GM19238 (cell line): ENCODE results near the gene GPSM3.
"Not testable (repeated sequence)": the region's sequence is repeated elsewhere in the genome, so short reads cannot be mapped to it uniquely, and the experiment has no call there.

Experiments used
- DNase-seq: peaks from one replicate; pipeline ENCODE4 v3.0.0; 2011; ENCODE audit warnings: low spot score; ENCODE audit not compliant: insufficient read length

Gene GPSM3, protein sequence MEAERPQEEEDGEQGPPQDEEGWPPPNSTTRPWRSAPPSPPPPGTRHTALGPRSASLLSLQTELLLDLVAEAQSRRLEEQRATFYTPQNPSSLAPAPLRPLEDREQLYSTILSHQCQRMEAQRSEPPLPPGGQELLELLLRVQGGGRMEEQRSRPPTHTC

GRCh38 chr6:32192608-32193039 lies at the start of gene GPSM3:
GPSM3 (minus strand) TSS chr6:32192643; CDS start chr6:32192513, 130 bp downstream.
- DNase-seq, result no peak

DNA sequence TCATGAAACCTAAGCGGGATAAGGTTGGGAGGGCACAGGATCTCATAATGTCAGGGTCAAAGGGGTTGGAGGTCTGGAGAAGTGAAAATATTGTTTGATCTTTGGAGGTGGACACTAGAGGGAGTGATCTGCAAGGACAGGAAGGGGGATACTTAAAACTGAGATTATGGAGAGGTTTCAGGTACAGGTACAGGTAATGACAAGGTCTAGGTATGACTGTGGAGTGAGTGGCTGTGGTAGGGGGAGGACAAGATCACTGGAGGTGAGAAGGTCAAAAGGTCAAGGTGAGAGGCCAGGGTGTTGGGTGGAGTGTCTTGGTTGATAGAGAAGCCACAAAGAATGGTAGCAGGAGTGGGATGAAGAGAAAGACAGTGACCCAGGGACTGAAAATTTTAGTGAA lies 48.2 kb upstream of the GPSM3 start:
- no peak for DNase-seq

- DNase-seq, result no peak
These were observed 47.0 kb upstream of the GPSM3 start for GRCh38 chr6:32239462-32239861.

DNA sequence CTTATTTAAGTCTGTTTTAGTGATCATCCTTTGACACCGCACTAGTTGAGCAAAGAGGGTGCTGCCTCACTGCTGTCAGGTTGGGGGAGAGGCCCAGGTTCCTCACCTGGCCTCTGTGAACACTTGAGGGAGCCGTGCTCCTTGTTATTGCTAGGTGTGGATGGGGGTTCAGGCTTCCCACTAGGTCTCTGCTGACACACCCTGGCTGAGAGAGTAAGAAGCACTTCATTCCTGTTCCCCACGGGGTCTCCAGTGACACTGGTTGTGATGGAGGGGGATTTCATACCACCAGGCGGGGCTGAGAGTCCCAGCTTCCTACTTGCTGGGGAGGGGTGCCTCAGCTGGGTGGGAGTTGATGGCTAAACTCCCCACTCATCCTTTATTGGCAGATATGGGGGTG lies 42.5 kb upstream of the GPSM3 start:
- DNase-seq, result no peak

- no peak for DNase-seq
These were observed 34.0 kb upstream of the GPSM3 start for GRCh38 chr6:32226434-32226833.

DNA sequence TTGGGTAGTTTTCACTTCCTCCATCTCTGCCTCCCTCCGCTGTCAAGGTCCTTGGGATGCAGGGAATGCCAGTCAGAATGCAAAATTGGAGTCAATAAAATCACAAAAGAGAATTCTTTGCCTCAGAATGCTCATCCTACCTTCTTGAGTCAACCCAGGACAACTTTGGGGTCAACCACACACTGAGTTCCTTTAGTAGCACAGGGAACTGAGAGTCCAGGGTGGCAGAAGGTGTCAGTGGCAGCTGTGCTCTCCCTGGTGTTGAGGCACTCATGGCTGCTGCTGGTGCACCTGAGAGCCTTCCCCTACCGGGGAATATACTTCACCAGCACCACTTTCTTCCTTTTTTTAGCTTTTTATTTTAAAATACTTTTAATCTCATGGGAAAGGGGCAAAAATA lies 32.3 kb upstream of the GPSM3 start:
- DNase-seq, result peak; percentile 33

GRCh38 chr6:32223258-32224235 lies 31.1 kb upstream of the GPSM3 start, which contains the start of gene NOTCH4:
NOTCH4 (minus strand) TSS chr6:32224067; CDS start chr6:32223928, 139 bp downstream.
- no peak for DNase-seq

DNA sequence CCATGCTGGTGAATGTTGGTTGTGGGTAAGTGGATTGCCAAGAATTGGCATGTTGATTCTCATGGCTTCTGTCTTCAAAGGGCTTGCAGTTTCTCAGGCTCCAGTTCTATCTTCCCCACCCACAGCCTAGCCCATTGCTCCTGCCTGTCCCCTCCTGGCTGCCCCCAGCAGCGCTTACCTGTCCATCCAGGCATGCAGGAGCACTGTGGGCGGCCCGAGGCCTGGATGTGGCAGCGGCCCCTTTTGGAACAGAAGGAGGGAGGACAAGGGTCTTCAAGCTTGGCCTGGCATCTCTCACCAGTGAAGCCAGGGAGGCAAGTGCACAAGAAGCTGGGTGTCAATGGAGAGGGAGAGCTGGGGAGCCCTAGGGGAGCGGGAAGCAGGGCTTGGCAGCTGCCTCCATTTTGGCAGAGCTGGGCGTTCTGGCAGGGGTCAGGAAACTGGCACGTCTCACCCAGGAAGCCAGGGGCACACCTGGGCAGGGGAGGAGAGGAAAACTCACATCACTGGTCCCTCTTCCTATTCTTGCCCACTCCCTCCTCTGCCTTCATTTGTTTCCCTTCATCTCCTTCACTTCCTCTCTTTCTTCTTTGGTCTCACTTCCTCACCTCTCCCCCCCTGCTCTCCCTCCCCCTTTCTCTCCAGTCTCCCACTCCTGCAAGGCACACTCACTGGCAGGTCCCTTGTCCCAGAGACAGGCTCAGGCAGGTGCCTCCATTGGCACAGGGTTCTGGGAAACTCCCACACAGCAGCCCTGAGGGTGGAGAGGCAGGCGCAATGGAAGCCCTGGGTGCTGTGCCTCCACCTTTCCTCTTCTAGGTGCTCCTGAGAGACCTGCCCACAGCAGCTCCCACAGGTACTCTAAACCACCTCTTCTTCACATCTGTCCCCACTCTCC lies 30.1 kb upstream of the GPSM3 start:
- no peak for DNase-seq

DNA sequence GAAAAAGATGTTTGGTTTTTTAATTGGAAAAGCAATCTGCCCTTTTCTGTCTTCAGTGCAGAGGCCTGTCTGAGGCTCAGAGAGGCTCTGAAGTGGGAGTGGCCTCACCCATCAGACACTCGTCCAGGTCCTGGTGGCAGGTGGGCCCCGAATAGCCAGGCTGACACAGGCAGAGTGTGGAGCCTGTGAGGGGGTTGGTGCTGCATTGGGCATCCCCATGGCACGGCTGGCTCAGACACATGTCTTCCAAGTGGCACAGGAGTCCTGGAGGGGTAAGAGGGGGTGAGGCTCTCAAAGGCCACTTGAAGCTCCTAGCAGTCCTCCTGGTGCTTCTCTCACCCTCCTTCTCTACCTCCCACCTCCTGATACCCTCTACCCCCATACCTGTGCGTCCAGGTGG lies 27.6 kb upstream of the GPSM3 start:
- no peak for DNase-seq

GRCh38 chr6:32218167-32218566 lies 25.7 kb upstream of the GPSM3 start:
- DNase-seq, result no peak

- DNase-seq, result no peak
These were observed 24.6 kb upstream of the GPSM3 start for GRCh38 chr6:32216998-32217397.

- no peak for DNase-seq
These were observed 23.8 kb upstream of the GPSM3 start for GRCh38 chr6:32216285-32216684.

GRCh38 chr6:32215617-32216016 lies 23.2 kb upstream of the GPSM3 start:
- DNase-seq, result no peak

DNA sequence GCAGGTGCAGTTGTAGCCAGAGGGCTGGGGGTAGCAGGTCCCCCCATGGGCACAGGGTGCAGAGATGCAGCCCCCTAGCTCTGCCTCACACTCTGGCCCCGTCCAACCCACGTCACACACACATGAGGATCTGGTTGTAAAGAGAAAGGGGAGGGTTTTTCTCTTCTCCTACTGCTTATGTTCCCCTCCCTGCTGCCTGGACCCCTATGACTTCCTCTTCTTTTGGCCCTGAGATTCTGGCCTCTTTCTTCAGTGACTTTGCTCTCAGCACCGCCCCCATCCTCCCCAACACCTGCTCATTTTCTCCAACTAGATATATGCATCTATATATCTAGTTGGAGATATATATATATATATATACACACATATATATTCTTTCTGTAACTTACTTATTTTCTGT lies 21.7 kb upstream of the GPSM3 start:
- DNase-seq, result no peak

GRCh38 chr6:32213649-32214048 lies 21.2 kb upstream of the GPSM3 start:
- no peak for DNase-seq

- no peak for DNase-seq
These were observed 19.8 kb upstream of the GPSM3 start for GRCh38 chr6:32212076-32212760.

- not testable (repeated sequence) for DNase-seq
These were observed 19.0 kb upstream of the GPSM3 start for GRCh38 chr6:32211432-32211831.

GRCh38 chr6:32210191-32210601 lies 17.8 kb upstream of the GPSM3 start:
- DNase-seq, result no peak

DNA sequence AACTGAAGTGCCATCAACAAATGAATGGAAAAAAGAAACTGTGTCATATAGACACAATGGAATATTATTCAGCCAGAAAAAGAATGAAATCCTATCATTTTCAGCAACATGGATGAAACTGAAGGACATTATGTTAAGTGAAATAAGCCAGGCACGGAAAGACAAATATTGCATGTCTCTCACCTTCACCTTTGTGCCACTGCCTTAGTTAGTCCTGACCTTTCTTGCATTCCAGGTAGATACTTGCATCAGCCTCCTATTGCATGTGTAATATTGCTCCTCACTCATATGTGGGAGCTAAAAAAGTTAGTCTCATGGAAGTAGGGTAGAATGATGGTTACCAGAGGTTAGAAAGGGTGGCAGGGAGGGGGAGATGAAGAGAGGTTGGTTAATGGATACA lies 16.6 kb upstream of the GPSM3 start:
- no peak for DNase-seq

DNA sequence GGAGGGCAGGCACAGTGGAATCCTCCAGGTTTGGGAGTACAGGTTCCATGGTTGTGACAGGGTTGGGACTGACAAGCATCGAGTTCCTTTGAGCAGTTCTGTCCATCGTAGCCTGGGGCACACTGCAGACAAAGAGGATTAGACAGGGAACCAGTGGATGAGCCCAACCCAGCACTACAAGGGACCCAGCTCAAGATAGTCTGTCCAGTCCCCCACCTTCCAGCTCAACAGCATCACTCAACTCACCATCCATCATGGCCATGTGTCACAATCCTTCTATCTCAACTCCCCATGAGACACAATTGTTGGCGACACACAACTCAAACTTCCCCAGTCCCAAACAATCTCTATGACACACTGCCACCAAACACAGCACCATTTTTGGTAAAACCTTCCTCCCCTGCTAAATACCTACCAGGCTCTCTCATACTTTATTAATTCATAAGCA lies 11.8 kb upstream of the GPSM3 start:
- no peak for DNase-seq
